GM12873 (cell line): ENCODE measurements around the gene EEF1AKMT2.

Experiments used
- TF ChIP-seq, protein P1 (sequence below): IDR thresholded peaks from 2 replicates; pipeline ENCODE4 v1.5.1; 2012; ENCODE audit warnings: low read depth, mild to moderate bottlenecking, moderate library complexity, low read length, control low read depth; ENCODE audit not compliant: insufficient read depth; ENCODE audit errors: missing control alignments

EEF1AKMT2 gene

DNA sequence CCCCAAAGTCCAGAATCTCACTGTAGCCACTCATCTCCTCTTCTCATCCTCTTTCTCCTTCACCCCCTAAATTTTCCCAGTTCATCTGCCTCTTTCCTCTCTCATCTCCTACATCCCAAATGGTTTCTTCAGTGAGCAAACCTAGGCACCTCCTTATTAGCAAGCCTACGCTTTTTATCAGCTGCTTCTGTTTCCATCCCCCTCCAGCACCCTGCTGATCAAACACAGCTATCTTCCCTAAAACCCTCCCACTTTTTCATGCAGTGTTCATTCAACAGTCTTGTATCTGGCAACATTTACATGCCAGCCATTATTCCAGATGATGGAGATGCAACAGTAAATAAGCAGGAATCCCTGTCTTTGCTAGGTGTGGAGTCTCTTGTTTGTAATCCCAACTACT lies 6.7 kb upstream of the EEF1AKMT2 start:
- TF ChIP-seq, protein P1, sequence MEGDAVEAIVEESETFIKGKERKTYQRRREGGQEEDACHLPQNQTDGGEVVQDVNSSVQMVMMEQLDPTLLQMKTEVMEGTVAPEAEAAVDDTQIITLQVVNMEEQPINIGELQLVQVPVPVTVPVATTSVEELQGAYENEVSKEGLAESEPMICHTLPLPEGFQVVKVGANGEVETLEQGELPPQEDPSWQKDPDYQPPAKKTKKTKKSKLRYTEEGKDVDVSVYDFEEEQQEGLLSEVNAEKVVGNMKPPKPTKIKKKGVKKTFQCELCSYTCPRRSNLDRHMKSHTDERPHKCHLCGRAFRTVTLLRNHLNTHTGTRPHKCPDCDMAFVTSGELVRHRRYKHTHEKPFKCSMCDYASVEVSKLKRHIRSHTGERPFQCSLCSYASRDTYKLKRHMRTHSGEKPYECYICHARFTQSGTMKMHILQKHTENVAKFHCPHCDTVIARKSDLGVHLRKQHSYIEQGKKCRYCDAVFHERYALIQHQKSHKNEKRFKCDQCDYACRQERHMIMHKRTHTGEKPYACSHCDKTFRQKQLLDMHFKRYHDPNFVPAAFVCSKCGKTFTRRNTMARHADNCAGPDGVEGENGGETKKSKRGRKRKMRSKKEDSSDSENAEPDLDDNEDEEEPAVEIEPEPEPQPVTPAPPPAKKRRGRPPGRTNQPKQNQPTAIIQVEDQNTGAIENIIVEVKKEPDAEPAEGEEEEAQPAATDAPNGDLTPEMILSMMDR = no peak

DNA sequence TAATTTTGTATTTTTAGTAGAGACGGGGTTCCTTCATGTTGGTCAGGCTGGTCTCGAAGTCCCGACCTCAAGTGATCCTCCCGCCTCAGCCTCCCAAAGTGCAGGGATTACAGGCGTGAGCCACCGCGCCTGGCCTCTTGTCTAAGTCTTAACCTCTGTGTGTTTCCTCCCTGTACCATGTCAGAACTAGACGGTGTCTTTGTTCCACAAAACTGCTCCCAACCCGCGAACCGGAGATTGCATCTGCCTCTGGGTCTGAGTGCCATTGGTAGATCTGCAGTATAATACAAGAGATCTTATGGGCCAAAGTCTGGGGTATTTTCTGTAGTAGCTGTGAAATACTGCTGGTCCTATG lies 1.3 kb upstream of the EEF1AKMT2 start:
- TF ChIP-seq, protein P1 = no peak

DNA sequence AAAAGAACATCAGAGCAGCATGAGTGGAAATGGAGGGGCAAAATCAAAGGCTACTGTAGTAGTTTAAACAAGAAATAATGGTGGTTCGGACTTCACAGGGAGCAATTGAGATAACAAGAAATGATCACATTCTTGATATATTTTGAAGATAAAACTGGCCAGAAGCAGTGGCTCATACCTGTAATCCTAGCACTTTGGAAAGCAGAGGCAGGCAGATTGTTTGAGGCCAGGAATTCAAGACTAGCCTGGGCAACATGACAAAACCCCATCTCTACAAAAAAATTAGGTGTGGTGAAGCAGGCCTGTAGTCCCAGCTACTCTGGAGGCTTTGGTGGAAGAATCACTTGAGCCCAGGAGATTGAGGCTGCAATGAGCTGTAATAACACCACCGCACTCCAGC lies 22.9 kb downstream of the EEF1AKMT2 start:
- TF ChIP-seq, protein P1 = no peak

DNA sequence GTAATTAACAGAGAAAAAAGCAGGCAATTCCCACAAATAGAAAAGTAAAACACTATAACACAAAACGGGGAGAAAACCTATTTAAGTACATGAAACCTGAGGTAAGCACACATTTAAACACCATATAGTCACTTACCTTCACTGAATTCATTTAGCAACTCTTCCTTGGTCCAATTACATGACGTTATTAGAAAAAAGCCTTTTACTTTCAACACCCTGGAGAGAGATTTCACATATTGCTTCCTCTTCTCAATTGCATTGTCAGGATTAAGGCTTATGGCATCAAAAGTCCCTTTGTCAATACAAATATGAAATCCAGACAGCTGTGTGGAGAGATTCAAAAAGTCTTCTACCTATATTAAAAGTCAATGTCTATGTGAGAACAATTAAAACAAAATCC lies 26.4 kb downstream of the EEF1AKMT2 start:
- TF ChIP-seq, protein P1 = no peak

DNA sequence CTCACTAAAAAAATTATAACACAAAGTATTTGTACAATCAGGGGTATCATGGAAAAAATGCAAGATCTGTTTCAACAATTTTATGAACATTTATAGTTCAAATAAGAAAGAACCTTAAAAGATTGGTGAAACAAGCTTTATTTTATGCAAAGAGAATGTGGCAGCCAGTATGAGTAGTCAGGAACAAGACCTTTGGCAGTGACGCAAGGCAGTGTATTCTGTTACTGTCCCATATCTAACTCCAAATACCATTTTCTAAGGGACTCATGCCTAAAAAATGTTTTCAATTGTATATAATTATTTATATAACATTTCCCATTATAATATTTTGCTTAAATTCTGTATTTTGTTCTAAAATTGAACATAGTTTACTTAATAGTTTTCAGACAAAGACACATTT lies 28.4 kb downstream of the EEF1AKMT2 start:
- TF ChIP-seq, protein P1 = no peak

DNA sequence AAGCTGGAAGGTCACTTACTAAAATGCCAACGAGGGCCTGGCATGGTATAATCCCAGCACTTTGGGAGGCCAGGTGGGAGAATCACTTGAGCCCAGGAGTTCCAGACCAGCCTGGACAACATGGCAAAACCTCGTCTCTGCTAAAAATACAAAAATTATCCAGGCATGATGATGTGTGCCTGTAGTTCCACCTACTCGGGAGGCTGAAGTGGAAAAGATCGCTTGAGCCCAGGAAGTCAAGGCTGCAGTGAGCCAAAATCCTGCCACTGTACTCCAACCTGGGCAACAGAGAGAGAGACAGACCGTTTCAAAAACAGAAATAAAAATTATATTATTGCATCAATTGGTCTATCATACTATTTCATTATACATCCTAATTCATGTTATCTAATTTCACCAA lies 29.4 kb downstream of the EEF1AKMT2 start:
- TF ChIP-seq, protein P1 = no peak

DNA sequence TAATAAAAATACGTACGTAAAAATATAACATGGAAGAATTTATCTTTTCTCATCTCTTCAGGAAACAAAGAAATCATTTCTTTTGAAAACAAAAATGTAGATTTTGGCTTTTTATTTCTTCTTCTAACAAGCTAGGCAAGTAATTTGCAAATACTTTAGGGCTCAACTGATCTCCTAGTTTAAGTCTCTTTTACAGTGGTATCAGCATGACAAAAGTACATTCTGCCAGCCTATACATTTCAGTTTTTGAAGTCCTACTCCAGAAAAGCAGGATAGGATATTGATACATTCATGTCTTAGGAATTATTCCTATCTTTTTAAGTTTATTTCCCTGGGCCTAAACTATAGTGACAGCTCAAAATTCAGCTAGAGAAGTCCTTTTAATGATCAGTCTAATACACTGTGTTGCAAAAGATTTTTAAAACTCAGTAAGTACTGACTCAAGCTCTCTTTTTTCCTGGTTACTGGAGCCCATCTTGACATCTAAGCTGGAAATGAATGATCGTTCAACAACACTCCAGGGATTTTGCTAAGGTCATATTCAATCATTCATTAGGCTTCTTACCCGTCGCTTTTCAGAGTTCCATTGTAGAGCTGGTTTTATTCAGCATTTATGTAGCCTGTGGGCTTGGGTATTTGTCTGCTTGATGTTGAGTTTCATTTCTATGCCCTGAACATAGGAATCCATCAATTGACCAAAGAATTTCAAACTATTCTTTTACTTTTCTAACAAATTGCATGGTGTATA lies 35.4 kb downstream of the EEF1AKMT2 start:
- TF ChIP-seq, protein P1 = no peak
